AG04449 (cell line): ENCODE measurements around the gene CDH18.

Source experiments
- CTCF ChIA-PET: fragments of 350-600 bp; formaldehyde crosslinking; extraction: SDS; loops from one replicate; lab custom pipeline; 2021; ENCODE audit warnings: antibody characterized with exemption; lab: Yijun Ruan, JAX
- POLR2A ChIA-PET: fragments of 400-600, 350-600 bp; formaldehyde crosslinking; extraction: SDS; loops from one replicate; lab custom pipeline; 2020; ENCODE audit warnings: antibody characterized with exemption, inconsistent platforms; lab: Yijun Ruan, JAX
- DNase-seq: peaks from one replicate; pipeline ENCODE4 v3.0.0-alpha.2; 2010; ENCODE audit warnings: low read depth, low spot score
- H3K4me3 ChIP-seq: 2 replicates; pipeline ENCODE4 v1.5.1; 2011; ENCODE audit warnings: low read depth, mild to moderate bottlenecking, control low read depth, low read length
- CTCF ChIP-seq: IDR thresholded peaks from one replicate; pipeline ENCODE4 v1.5.1; 2011; ENCODE audit warnings: mild to moderate bottlenecking, moderate library complexity, low read length, control low read depth, inconsistent platforms; ENCODE audit not compliant: insufficient read depth; ENCODE audit errors: missing control alignments

Gene CDH18

GRCh38 chr5:19605846-19606407 lies 382.1 kb downstream of the CDH18 start:
- POLR2A ChIA-PET, result no interaction called here
- no peak overlapping the region for H3K4me3 ChIP-seq
- TF ChIP-seq CTCF, result no peak
- DNase-seq, result no peak
- CTCF ChIA-PET, result no interaction called here

- no peak overlapping the region for H3K4me3 ChIP-seq
- TF ChIP-seq CTCF, result no peak
- POLR2A ChIA-PET, result no interaction called here
- CTCF ChIA-PET, result no interaction called here
- DNase-seq, result no peak
Observed at GRCh38 chr5:19584131-19584530, 403.9 kb downstream of the CDH18 start.

GRCh38 chr5:19577882-19578281 lies 410.1 kb downstream of the CDH18 start:
- POLR2A ChIA-PET, result no interaction called here

GRCh38 chr5:19568004-19568403 lies 420.0 kb downstream of the CDH18 start:
- CTCF ChIA-PET, result no interaction called here

More at GRCh38 chr5:19577882-19578281, 410.1 kb downstream of the CDH18 start:
- DNase-seq, result no peak
- TF ChIP-seq CTCF, result no peak
- CTCF ChIA-PET, result no interaction called here
- H3K4me3 ChIP-seq, result no peak overlapping the region

GRCh38 chr5:19565466-19565865 lies 422.5 kb downstream of the CDH18 start:
- DNase-seq, result no peak
- ChIA-PET POLR2A (no interaction called here), CTCF (no interaction called here)
- no peak for TF ChIP-seq CTCF
- H3K4me3 ChIP-seq, result no peak overlapping the region

More at GRCh38 chr5:19568004-19568403, 420.0 kb downstream of the CDH18 start:
- no peak overlapping the region for H3K4me3 ChIP-seq
- no peak for DNase-seq
- POLR2A ChIA-PET, result no interaction called here
- TF ChIP-seq CTCF, result no peak

- no peak for DNase-seq
- TF ChIP-seq CTCF, result no peak
- no peak overlapping the region for H3K4me3 ChIP-seq
- ChIA-PET CTCF (no interaction called here), POLR2A (no interaction called here)
Observed at GRCh38 chr5:19564036-19564435, 424.0 kb downstream of the CDH18 start.
